IPS-18c (cell line): ENCODE results near the gene PTPN3.

Source experiments
- H3K4me3 ChIP-seq: 2 replicates; pipeline ENCODE4 v1.7.0; 2013; ENCODE audit warnings: low read depth, mild to moderate bottlenecking, low read length, moderate library complexity; ENCODE audit not compliant: insufficient read depth
- H3K9me3 ChIP-seq: one replicate; pipeline ENCODE4 v1.6.1; 2013; ENCODE audit warnings: mild to moderate bottlenecking, low read length, moderate library complexity; ENCODE audit not compliant: control insufficient read depth, insufficient read depth

The PTPN3 gene

DNA sequence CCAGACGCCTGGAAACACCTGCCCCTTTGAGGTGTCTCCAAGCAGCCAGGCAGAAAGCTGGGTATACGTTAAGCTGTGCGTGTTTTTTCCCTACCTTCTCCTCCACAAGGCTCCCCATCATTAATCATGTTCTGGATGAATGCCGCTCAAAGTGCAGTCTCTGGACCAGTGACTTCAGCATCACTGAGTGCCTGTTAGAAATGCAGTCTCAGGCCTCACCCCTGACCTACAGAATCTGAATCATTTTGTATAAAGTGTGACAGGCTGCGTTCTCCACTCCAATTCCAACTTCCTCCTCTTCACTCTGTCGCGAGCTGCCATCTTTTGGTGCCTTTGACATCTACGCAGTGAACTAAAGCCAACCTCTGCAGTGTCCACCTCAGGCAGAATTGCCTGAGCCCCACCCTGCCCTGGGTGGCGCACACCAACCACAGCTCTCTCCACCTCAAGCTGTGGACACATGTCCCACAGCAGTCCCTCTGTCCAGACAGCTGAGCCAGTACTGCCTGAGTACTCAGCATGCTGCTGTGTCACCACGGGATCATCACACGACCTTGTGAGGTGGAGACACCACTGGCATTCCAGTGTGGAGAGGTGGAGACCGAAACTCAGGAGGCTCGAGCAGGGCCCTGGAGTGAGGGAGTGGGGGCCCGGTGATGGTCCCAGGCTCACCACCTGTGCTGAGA lies 14.2 kb downstream of the PTPN3 start:
- no peak overlapping the region for H3K4me3 ChIP-seq

DNA sequence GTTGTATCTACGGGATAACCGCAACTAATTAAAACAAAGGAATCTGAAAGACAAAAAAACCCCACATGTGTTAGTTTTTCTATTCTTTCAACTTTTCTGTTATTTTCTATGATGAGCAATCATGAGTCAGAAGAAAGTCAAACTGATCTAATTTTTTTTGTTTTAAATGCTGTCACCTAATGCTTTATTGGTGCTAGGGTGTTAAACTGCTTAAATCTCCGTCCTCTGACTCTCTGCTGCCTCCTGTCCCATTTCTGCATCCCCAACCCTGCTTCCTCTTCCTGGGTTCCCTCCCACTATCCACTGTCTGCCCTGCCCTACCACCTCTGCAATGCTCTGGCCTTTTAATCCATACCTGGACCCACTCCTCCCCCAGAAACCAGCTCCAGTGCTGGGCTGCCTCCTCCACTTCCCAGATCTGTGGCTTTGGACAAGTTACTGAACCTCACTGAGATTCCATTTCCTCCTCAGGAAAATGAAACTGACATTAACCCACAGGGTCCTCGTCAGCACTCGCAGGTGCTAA lies 15.7 kb downstream of the PTPN3 start:
- H3K4me3 ChIP-seq = no peak overlapping the region
- H3K9me3 ChIP-seq = no peaks in the 10 kb centered on the region

More for the DNA sequence above, 14.2 kb downstream of the PTPN3 start:
- no peaks in the 10 kb centered on the region for H3K9me3 ChIP-seq

DNA sequence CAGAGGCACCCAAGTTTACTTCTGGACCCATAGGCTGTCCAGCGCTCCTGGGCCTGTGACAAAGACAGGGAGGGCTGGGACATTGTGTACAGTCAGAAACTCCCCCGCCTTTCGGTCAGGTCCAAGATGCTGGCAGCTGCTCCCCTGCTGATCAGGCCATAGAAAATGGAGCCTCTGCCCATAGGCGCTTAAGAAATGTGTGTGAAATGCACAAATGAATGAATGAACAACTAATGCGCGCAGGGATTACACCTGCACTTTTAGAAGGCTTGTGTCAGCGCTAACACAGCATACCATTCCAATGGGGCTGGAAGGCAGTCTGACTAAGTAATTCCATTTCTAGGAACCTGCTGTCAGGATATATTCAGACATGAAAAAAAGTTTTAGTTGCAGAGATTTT lies 16.3 kb downstream of the PTPN3 start:
- no peaks in the 10 kb centered on the region for H3K9me3 ChIP-seq

DNA sequence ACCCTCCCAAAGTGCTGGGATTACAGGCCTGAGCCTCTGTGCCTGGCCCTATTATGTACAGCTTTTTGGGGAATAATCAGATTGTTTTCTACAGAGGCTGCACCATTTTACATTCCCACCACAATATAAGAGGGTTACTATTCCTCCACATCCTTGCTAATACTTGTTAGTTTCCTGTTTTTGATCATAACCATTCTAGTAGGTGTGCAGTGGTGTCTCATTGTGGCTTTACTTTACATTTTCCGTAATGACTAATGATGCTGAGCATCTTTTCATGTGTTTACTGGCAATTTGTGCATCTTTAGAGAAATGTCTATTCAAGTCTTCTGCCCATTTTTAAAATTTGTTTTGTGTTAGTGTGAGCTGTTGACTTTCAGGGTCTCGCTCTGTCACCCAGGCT lies 18.3 kb downstream of the PTPN3 start:
- Histone ChIP-seq H3K9me3 (no peaks in the 10 kb centered on the region), H3K4me3 (no peak overlapping the region)

More for the DNA sequence above, 16.3 kb downstream of the PTPN3 start:
- no peak overlapping the region for H3K4me3 ChIP-seq

DNA sequence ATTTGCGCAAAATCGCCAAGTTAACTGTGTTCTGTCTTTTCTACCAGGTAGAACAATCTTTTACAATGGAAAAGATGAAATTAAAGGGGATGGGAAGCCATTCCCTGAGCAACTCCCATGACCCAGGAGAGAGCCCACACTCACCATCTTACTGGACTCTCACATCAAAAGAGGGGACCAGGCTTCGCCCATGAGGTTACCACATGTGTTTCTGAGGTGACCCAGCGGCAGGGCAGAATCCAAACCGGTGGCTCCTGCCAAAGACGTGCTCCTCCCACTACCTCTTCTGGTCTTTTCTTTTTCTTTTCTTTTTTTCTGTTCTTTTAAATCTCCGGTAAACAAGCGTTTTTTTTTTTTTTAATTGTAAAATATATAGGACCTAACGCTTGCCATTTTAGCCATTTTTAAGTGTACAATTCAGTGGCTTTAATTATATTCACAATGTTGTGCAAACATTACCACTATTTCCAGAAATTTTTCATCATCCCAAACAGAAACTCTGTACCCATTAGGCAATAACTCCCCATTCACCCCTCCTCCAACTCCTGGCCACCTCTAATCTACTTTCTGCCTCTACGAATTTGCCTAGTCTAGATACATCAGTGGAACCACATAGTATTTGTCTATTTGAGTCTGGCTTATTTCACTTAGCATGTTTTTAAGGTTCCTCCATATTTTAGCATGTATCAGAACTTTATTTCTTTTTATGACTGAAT lies 19.3 kb downstream of the PTPN3 start:
- no peak overlapping the region for H3K4me3 ChIP-seq
- H3K9me3 ChIP-seq = no peaks in the 10 kb centered on the region

DNA sequence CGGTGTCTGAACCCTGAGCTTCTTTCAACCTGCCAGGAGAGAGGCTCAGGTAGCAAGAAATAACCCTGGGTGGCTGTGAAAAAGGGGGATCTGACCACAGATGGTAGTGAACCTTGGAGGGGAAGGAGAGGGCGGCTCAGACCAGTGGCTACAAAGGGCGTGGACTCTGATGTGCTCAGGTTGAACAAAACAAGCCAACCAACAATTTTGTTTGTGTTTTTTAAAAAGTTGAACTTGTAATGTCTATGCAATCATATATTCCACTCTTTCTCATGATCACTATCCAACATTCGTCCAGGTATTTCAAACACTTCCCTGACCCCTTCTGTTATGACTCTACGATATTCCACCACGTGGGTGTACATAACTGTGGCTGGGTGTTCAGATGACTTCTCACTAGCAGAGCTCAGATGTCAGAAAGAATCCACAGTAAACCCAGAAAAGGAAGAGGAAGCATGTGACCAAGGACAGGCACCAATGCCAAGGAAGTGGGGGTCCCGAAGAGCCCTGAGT lies 20.0 kb downstream of the PTPN3 start:
- H3K4me3 ChIP-seq = no peak overlapping the region
- no peaks in the 10 kb centered on the region for H3K9me3 ChIP-seq

DNA sequence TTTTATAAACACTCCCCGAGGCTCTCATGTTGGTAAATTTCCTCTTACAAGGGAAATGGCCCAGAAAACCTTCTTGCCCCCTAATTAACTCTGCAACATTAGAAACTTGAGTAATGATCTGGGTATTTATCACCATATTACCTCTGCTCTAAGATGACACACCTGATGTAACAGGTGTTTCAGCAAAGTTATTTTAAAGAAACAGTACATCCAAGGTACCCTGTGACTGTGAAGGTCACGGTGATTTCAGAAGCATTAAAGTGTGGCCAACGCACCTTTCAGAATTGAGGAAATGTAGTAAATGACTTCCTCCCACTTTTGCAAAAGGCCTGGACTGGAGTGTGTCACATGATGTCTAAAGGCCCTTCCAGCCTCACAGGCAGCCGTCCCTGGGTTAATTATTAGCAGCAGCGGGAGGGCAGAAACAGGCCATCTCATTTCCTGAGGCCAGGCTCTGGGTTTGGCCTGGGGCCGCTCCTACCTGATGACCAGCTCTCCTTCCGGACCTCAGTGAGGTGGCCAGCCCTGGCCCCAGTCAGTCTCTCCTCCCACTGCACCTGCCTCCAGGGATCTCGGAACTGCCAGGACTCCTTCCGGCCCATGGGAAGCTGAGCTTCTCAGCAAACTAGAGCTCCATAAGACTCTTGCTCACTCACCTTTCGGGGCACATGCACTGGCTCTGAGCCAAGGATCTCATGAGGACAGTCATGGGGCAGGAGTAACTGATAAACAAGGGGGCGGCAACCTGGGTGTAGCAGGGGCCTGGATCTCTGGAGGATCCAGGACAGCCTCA lies 20.7 kb downstream of the PTPN3 start:
- H3K9me3 ChIP-seq = no peaks in the 10 kb centered on the region
- H3K4me3 ChIP-seq = no peak overlapping the region

DNA sequence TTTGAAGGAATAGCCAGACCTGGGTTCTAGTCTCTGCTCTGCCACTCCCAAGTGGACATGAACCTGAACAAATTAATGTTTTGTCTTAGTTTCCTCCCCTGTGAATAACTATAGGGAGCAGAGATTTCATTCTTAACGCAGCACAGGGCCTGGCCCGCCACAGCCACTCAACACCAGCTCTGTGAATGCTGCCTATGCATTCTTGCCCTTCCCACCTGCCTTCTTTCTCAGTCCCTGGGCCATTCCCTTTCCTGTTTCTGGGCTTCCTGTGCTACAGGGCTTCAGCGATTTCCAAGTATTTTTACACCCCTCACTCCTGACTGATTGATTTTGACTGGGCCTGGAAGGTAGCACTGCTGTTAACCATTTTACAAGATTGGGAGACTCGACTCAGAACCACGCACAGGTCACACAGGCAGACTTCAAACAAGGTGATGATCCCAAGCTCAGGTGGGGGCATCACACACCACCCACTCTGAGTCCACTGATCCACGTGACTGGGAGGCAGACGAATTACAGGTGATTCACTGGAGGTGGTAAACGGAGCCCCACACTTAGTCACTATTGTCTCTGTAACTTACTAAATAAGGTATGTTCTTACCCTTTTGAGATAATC lies 21.4 kb downstream of the PTPN3 start:
- H3K9me3 ChIP-seq = no peaks in the 10 kb centered on the region
- no peak overlapping the region for H3K4me3 ChIP-seq

DNA sequence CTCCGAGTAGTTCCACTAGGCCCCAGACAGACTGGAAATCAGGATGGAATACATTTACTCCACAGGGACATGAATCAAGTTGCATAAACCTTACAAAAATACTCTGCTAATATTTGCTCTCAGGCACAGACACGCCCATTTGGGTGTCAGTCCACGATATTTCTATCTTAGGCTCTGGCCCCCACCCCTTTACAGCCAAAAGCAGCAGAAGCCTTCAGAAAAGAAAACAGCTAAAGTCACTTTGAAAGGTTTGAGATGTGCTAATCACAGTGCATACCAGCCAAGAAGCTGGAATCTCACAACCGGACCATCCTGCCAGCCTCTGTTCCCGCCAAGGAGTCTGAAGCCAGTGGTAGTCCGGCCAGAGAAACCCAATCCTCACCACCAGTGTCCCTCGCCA lies 22.6 kb downstream of the PTPN3 start:
- no peaks in the 10 kb centered on the region for H3K9me3 ChIP-seq
- no peak overlapping the region for H3K4me3 ChIP-seq

DNA sequence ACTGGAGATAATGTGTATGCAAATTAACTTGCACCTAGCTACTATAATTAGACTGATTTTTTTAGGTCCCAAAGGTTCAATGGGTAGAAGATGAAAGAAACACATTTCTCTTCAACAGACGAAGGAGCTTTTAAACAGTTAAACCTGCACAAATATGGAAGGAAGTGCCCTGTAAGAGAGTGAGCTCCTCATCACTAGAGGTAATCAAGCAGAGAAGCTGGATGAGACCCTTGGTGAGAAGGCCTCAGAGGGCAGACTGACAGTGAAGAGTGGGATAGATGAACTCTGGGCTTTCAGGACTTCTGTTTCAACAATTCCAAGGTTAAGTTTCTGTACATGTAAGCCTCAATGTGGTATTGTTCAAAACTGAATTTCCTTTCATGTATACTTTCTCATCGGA lies 23.2 kb downstream of the PTPN3 start:
- H3K4me3 ChIP-seq = no peak overlapping the region
- H3K9me3 ChIP-seq = no peaks in the 10 kb centered on the region

DNA sequence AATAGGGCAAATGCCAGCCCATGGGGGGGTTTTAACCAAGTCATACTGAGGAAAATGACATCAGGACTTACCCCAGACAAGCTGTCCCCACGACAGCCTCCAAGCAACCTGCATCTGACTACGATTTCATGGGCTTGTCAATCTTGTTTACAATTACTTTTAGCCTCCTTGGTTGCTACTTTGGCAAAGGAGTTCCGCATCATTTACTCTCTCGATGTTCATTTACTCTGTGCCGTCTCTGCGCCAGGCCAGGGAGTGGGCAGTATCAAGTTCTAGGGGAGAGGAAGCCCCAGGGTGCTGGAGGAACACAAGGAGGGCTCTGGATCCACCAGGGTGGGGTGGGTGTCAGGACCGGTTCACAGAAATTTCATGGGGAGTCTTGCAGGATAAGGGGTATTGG lies 23.9 kb downstream of the PTPN3 start:
- H3K9me3 ChIP-seq = no peaks in the 10 kb centered on the region
- H3K4me3 ChIP-seq = no peak overlapping the region

DNA sequence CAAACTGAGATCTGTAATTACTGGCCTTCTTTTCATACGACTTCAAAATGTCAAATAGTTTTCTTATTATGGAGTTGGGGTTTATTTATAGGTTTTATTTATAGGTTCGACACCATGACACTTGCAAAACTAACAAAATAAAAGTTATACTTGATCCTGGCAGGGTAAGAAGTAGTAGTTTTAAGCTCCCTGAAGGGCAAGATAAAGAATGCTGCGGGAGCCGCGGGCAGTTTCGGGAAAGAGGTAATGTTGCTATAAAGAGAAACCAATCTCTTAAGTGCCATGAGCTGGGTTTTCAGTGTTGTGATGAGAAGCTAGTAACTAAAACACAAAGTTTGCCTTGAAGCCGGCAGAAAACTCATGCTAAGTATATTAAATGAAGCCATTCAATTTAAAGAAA lies 24.8 kb downstream of the PTPN3 start:
- H3K4me3 ChIP-seq = no peak overlapping the region
- no peaks in the 10 kb centered on the region for H3K9me3 ChIP-seq

DNA sequence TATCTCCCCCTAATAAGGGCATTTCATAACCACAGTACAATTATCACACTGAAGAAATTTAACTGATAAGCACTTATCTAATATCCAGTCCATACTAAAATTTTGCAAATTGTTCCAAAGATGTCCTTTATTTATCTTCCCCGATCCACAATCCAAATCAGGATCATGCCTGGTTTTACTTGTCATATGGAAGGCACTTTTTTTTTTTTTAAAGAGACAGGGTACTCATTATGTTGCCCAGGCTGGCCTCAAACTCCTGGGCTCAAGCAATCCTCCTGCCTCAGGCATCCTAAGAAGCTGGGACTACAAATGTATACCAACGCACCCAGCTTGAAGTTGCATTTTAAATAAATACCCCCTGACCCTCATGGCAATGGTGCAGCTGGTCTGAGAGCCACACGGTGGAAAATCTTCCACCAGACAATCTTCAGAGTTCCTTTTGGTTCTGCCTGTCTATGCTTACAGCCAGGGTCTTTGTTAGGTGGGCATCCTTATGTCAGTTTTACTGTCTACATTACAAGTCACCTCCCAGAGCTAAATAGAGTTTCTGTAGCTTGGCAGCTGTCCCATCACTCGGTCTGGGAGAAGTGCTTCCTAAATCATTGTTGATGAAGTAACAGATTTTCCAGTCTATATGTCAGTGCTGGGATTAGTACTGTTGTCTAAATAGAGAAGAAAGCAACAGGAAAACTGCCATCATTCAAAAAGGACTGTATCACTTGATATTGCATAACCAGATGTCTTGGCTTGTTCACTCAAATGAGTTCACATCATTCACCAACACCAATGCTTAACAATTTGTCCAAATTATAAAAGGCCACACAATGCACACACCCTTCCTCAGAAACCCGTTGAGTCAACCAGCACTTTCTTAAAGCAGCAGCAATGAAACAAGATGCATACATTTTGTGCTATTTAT lies 26.4 kb downstream of the PTPN3 start:
- no peaks in the 10 kb centered on the region for H3K9me3 ChIP-seq
- H3K4me3 ChIP-seq = no peak overlapping the region

DNA sequence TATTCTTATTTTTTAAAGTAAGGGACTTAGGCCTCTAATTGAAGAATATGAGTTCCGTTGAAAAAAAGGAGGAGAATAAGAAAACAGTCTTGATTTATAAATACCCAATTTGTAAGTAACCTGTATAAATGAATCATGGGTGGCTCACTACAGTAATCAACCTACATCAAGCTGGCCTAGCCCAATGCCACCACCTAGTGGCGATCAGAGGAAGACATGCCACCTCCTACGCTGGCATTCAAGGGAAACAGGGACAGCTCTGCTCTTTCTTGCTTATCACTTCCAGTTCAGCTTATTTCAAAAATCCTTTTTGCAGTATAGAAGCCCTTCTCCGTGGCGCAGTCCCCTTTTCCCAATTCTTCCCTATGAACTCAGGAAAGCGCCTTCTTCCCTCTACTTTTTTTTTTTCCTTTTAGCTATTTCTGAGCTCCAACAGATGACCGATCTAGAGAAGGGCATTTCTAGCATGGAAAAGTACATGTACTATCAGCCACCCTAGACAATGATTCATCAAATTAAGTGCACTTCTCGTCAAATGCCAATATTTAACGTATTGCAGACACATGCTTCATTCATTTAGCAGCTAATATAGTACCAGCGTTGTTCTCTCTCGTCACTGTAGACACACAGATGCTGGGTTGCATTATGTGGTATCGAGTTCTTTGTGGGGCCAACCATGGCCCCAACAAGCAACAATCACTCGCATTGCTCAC lies 28.3 kb downstream of the PTPN3 start:
- H3K4me3 ChIP-seq = no peak overlapping the region
- no peaks in the 10 kb centered on the region for H3K9me3 ChIP-seq

DNA sequence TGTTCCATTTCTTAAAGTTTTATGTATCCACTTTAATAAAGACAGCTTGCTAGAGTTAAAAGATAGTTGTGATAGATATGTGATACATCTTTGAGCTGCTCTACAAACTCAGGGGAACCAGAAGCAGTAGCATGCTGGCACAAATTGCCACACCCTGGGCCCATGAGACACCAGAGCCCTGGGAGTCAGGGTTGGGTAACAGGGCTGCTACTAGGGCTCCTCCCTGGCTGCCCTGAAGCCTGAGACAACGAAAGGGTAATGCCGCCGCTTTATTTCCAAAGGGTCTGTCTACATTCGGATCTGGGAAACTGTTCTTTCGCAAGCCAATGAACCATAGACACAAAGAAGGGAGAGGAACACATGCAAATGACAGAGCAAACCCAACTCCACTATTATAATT lies 29.2 kb downstream of the PTPN3 start:
- no peak overlapping the region for H3K4me3 ChIP-seq
- H3K9me3 ChIP-seq = no peaks in the 10 kb centered on the region

DNA sequence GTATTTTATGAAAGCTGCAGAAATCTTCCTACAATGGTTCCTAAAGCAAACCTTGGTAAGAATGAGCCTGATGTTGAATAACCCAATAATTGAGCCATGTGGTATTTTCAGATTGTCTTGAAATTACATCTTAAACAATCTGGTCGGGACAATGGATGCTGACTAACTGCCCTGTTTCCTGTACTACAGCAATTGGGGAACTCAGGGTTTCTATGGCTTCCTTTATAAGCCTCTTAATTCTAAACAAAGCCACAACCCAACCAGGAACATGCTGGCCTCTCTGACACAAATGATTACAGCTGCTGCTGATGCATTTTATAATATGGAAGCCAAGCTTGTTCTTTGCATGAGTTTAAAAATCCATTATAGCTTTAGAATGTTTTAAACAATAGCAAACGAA lies 30.2 kb downstream of the PTPN3 start:
- H3K9me3 ChIP-seq = no peaks in the 10 kb centered on the region
- H3K4me3 ChIP-seq = no peak overlapping the region
